Effector memory CD4-positive, alpha-beta T cell (primary cell): Measurements from ENCODE around the gene INHBE.

Experiments used
- DNase-seq, 3 donors: peaks; one replicate each; pipeline ENCODE4 v3.0.0-alpha.2; 2020
- H3K27ac ChIP-seq: 2 replicates; pipeline ENCODE4 v1.7.0; 2013; ENCODE audit warnings: mild to moderate bottlenecking, low read length, moderate library complexity; ENCODE audit not compliant: insufficient read depth, poor library complexity, severe bottlenecking
- H3K27me3 ChIP-seq: replicated peaks from 2 replicates; pipeline ENCODE4 v1.7.0; 2013; ENCODE audit warnings: mild to moderate bottlenecking, low read length; ENCODE audit not compliant: insufficient read depth, control insufficient read depth, poor library complexity, severe bottlenecking
- H3K36me3 ChIP-seq: 2 replicates; pipeline ENCODE4 v1.7.0; 2013; ENCODE audit warnings: mild to moderate bottlenecking, low read length, moderate library complexity; ENCODE audit not compliant: control insufficient read depth, insufficient read depth
- H3K4me1 ChIP-seq: 2 replicates; pipeline ENCODE4 v1.7.0; 2013; ENCODE audit warnings: low read length, mild to moderate bottlenecking; ENCODE audit not compliant: control insufficient read depth, insufficient read depth, poor library complexity, severe bottlenecking
- H3K4me3 ChIP-seq: 2 replicates; pipeline ENCODE4 v1.7.0; 2013; ENCODE audit warnings: low read length, low read depth, mild to moderate bottlenecking; ENCODE audit not compliant: insufficient read depth, poor library complexity, severe bottlenecking
- H3K9me3 ChIP-seq: 2 replicates; pipeline ENCODE4 v1.7.0; 2013; ENCODE audit warnings: mild to moderate bottlenecking, low read length, moderate library complexity; ENCODE audit not compliant: control insufficient read depth

Gene INHBE

DNA sequence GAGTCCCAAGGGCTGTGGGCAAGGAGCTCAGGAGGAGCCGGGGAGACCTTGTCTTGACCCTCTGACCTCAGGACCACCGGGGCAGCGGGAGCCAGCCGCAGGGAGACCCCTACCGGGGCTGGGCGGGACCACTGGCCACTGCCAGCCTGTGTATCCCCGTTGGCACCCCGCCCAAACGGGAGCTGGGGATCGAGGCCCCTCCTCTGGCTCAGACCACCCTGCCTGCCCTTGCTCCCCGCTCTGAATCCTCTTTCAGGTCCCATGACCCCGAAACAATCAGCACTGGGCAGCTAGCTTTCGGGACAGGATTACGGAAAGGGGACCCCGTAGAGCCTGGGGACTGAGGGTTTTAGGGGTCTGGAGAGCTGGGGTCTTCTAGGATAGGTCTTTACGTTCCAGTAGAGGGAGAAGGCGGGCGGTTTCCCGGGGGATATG, 5.8 kb downstream of the INHBE start:
- H3K36me3 ChIP-seq, result no peaks in the 10 kb centered on the region
- no peak overlapping the region for H3K27ac ChIP-seq
- H3K27me3 ChIP-seq, result peaks cover 8% of the 10 kb centered on the region
- H3K4me1 ChIP-seq, result peaks cover 35% of the 10 kb centered on the region
- no peak for DNase-seq
- H3K4me3 ChIP-seq, result peak overlapping the region; percentile 68
- no peaks in the 10 kb centered on the region for H3K9me3 ChIP-seq

DNA sequence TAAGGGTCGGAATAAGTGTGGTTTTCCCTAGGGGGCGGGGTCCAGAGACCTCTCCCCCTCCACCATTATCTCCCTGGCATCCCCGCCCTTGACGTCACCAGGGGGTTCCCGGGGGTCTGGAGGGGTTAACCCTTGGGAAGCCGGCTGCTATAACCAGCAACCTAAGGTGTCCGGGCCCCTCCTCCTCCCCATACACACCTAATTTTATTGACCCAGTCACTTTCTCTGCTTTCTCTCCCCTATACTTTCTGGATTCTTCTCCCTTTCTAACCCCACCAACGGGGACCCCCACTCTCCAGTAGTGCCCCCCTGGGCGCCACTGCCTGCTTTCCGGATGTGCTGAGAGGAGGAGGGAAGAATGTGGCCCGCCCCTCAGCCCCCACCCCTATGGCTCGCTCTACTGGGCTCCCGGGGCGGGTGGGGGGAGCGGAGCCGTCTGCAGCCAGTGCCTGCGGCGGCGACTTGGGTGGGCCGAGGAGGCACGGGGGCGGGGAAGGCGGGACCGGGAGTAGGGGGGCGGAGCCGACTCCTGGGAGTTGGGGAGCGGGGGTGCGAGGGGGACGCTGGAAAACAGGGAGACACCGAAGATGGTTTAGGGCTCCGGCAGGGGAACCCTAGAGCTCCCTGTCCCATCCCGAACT, 6.3 kb downstream of the INHBE start:
- no peak overlapping the region for H3K27ac ChIP-seq
- peaks cover 8% of the 10 kb centered on the region for H3K27me3 ChIP-seq
- H3K36me3 ChIP-seq, result no peaks in the 10 kb centered on the region
- H3K4me3 ChIP-seq, result peak overlapping the region; percentile 68
- H3K4me1 ChIP-seq, result peaks cover 35% of the 10 kb centered on the region
- no peaks in the 10 kb centered on the region for H3K9me3 ChIP-seq
- no peak for DNase-seq

DNA sequence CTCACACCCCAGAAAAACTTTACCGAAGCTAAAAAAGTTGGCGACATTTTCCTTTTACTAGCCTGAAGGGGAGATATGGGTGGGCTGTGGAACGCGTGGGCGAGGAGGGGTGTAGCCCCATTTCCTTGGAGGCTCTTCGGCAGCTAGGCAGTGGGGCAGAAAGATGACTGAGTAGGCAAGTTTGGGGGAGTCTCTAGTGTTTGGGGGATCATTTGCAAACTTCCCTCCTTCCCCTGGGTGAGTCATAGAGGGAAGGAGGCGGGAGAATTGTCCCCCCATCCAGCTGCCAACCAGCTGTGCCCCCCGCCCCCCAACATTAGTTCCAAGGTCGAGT, 6.8 kb downstream of the INHBE start:
- peak overlapping the region; percentile 12 for H3K27ac ChIP-seq
- H3K4me3 ChIP-seq, result peak overlapping the region; percentile 68
- no peaks in the 10 kb centered on the region for H3K36me3 ChIP-seq
- DNase-seq, result no peak
- peaks cover 35% of the 10 kb centered on the region for H3K4me1 ChIP-seq
- H3K27me3 ChIP-seq, result peaks cover 8% of the 10 kb centered on the region
- no peaks in the 10 kb centered on the region for H3K9me3 ChIP-seq

DNA sequence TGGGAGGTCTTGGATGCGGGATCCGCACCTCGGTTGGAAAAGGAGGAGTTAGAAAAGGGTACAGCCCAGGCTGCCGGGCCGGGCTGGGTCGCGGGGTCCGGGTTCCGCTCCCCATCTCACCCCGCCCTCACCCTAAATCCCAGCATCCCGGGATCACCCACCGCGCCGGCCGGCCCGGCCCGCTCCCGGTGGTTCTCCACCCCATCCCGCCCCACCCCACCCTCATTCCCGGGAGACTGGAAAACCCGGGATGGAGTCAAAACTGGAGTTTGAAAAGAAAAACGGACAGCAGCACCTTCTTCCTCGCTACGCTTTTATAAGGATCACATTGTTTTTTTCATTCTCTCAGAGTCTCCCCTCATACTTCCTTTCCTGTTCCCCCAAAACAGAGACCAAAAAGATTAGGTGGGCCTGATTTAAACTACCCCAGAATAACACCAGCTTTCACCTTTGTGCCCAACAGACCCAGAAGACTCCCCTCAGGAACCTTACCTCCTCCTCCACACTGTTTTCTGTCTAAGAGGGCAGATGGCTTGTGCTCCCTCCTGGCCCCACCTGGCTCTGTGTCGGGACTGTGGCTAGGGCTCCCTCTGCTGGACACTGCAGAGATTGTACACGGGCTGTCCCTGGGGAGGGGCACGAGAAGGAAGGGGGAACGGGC, 7.3 kb downstream of the INHBE start:
- Histone ChIP-seq H3K36me3 (no peaks in the 10 kb centered on the region), H3K27ac (peak overlapping the region; percentile 12), H3K4me1 (peaks cover 35% of the 10 kb centered on the region), H3K9me3 (no peaks in the 10 kb centered on the region), H3K4me3 (peak overlapping the region; percentile 68), H3K27me3 (peaks cover 8% of the 10 kb centered on the region)
- peak; percentile 73 to 79 (median 78) for DNase-seq

DNA sequence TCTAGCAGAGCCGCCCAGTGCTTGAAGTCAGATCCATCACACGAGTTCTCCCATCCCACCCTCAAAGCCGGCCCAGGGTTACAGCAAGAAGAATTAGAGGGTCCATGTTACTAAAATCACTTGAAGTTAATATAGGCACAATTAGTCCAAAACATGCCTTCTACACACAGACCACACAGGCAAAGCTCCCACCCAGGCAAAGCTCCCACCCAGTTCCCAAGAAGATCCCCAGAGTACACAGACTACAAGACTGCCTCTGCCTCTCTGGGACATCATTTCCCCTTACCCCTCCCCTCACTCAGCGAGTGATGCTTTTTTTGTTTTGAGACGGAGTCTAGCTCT, 7.8 kb downstream of the INHBE start:
- Histone ChIP-seq H3K36me3 (no peaks in the 10 kb centered on the region), H3K9me3 (no peaks in the 10 kb centered on the region), H3K4me3 (no peak overlapping the region), H3K27ac (no peak overlapping the region), H3K27me3 (peaks cover 8% of the 10 kb centered on the region), H3K4me1 (peaks cover 35% of the 10 kb centered on the region)
- DNase-seq, result no peak

DNA sequence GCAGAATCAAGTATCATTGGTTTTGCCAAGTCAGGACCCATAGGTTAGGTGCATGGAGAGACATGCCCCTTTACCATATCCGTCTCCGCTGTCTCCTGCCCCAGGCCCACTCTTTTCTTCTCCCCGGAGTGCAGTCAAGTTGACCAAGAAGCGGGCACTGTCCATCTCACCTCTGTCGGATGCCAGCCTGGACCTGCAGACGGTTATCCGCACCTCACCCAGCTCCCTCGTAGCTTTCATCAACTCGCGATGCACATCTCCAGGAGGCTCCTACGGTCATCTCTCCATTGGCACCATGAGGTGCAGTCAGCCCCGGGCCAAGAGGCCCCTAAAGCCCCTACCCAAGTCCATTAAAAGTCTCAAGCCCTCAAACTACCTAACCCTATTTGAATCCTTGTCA, 9.5 kb downstream of the INHBE start:
- Histone ChIP-seq H3K27me3 (peaks cover 8% of the 10 kb centered on the region), H3K4me3 (no peak overlapping the region), H3K4me1 (peaks cover 29% of the 10 kb centered on the region), H3K27ac (no peak overlapping the region), H3K9me3 (no peaks in the 10 kb centered on the region), H3K36me3 (peaks cover 8% of the 10 kb centered on the region)
- DNase-seq, result no peak

DNA sequence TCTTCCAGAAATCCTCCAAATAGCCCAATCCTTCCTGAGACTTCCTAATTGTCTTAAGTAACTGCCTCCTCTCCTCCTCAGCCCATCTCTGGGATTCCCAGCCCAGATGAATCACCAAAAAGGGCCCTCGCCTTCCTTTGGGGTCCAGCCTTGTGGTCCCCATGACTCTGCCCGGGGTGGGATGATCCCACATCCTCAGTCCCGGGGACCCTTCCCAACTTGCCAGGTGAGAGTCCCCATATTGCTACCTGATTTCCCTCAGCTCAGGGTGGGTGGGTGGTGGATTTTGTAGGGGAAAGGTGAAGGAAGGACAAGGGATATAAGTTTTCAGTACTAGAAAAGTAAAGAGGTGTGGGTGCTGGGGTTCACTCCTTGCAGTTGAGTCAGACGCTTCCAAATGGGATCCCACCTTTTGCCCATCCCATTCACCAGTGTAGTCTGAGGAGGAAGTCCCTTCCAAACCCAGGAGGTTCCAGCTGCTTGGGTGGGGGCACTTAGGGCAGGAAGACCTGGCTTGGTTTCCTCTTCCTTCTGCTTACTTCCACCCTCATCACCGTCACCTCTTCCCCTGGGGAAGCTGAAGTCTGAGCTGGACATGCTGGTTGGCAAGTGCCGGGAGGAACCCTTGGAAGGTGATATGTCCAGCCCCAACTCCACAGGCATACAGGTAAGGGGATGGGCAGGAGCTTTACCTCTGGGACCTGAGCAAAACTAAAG, 10.1 kb downstream of the INHBE start:
- H3K9me3 ChIP-seq, result no peaks in the 10 kb centered on the region
- H3K27me3 ChIP-seq, result peaks cover 8% of the 10 kb centered on the region
- peaks cover 14% of the 10 kb centered on the region for H3K36me3 ChIP-seq
- H3K4me1 ChIP-seq, result peaks cover 23% of the 10 kb centered on the region
- no peak overlapping the region for H3K27ac ChIP-seq
- H3K4me3 ChIP-seq, result no peak overlapping the region
- no peak for DNase-seq

DNA sequence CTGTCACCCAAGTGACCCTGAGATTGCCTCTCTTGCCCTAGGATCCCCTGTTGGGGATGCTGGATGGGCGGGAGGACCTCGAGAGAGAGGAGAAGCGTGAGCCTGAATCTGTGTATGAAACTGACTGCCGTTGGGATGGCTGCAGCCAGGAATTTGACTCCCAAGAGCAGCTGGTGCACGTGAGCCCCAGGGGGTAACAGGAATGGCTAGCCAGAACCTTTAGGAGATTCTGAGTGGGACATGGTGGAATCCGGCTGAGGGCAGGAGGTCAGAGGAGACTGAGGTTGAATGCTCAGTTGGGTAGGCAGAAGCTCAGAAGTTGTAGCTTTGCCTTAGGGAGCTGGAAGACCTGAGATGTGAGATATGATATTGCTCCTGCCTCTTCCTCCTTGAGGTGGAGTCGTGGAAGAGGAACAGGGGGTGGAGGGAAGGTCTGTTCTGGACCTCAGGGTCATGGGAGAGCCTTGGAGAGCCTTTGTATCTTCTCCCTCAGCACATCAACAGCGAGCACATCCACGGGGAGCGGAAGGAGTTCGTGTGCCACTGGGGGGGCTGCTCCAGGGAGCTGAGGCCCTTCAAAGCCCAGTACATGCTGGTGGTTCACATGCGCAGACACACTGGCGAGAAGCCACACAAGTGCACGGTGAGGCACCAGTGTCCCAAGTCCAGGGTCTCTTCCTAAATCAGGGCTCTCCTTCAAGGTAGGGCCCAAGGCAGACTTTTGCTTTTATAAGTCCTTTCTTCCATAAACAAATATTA, 10.8 kb downstream of the INHBE start:
- no peak overlapping the region for H3K27ac ChIP-seq
- peaks cover 22% of the 10 kb centered on the region for H3K36me3 ChIP-seq
- H3K4me1 ChIP-seq, result peaks cover 16% of the 10 kb centered on the region
- no peak overlapping the region for H3K4me3 ChIP-seq
- no peaks in the 10 kb centered on the region for H3K9me3 ChIP-seq
- H3K27me3 ChIP-seq, result peaks cover 2% of the 10 kb centered on the region
- DNase-seq, result no peak

DNA sequence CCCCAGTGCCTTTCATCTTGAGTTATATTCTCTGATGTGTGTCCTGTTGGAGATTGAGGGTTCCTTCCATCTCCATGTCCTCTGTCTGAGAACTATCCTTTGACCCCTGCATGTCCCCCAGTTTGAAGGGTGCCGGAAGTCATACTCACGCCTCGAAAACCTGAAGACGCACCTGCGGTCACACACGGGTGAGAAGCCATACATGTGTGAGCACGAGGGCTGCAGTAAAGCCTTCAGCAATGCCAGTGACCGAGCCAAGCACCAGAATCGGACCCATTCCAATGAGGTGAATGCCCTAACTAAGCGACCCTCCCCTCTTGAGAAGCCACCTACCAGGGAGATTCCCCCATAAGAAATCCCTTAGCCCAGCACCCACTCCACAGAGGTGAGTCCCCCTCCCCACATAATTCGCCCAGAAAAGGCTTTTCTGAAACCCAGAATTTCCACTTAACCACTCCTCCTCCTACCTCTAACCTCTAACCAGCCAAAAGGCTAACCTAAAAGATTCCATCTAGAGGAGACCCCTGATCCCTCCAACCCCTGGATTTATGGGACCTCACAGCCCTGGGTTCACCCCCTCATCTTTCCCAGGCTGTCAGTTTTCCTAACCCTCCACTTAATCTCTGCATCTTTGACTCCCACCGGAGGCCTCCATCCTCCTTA, 12.2 kb downstream of the INHBE start:
- peaks cover 2% of the 10 kb centered on the region for H3K4me1 ChIP-seq
- no peak for DNase-seq
- peaks cover 35% of the 10 kb centered on the region for H3K36me3 ChIP-seq
- H3K27ac ChIP-seq, result no peak overlapping the region
- H3K4me3 ChIP-seq, result no peak overlapping the region
- H3K9me3 ChIP-seq, result no peaks in the 10 kb centered on the region
- no peaks in the 10 kb centered on the region for H3K27me3 ChIP-seq
